ENCODE measurements around the gene ANKRD17.

ANKRD17 gene, protein sequence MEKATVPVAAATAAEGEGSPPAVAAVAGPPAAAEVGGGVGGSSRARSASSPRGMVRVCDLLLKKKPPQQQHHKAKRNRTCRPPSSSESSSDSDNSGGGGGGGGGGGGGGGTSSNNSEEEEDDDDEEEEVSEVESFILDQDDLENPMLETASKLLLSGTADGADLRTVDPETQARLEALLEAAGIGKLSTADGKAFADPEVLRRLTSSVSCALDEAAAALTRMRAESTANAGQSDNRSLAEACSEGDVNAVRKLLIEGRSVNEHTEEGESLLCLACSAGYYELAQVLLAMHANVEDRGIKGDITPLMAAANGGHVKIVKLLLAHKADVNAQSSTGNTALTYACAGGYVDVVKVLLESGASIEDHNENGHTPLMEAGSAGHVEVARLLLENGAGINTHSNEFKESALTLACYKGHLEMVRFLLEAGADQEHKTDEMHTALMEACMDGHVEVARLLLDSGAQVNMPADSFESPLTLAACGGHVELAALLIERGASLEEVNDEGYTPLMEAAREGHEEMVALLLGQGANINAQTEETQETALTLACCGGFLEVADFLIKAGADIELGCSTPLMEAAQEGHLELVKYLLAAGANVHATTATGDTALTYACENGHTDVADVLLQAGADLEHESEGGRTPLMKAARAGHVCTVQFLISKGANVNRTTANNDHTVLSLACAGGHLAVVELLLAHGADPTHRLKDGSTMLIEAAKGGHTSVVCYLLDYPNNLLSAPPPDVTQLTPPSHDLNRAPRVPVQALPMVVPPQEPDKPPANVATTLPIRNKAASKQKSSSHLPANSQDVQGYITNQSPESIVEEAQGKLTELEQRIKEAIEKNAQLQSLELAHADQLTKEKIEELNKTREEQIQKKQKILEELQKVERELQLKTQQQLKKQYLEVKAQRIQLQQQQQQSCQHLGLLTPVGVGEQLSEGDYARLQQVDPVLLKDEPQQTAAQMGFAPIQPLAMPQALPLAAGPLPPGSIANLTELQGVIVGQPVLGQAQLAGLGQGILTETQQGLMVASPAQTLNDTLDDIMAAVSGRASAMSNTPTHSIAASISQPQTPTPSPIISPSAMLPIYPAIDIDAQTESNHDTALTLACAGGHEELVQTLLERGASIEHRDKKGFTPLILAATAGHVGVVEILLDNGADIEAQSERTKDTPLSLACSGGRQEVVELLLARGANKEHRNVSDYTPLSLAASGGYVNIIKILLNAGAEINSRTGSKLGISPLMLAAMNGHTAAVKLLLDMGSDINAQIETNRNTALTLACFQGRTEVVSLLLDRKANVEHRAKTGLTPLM (N-terminal part only)

DNA sequence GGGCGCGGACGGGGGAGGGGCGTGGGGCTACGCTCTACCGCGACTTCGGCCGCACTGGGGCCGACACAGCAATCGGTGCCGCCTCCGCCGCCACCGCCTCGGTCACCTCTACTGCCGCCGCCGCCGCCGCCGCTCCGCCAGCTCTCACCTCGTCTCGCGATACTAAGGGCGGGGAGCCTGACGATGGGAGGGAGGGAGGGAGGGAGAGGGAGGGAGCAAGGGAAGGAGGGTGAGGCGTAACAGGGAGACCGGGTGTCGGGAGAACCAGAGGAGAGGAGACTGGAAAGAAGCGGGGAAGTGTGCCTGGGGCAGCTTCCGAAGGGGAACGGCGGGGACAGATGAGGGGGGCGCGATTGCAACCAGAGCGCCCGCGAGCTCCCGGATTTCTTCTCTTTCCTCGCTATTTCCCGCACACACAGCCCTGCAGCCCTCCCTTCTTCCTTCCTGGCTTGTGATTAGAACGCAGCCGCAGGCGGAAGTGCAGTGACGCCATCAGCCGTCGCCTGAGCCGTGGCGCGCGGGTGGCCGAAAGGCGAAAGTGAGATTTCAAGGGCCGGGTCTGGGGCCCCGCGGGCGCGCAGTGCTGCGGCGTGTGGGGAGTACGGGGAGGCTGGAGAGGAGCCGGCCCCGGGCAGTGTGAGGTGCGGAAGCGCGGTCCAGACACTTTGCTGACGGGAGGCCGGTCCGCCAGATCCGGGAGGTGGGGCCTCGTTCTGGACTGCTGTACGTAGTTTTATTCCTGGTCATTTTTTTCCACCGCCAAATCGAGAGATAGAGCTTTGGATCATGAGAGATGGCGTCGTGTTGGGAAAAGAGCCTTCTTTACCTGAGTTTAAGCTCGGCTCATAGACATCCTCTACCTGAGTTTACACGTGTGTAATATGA is at the start of gene ANKRD17:
Gene ANKRD17 (minus strand): TSS at position 113 of the 885 bp plus-strand sequence. CDS start 130 bp downstream, outside the sequence.
- Histone ChIP-seq H3K9me3 (ENCODE audit: control insufficient read depth, insufficient read depth, low read length) (no peaks in the 10 kb centered on the region), H3K27ac (ENCODE audit: low read depth, low read length) (peak within 1 kb of the TSS; percentile 83), H3K27me3 (ENCODE audit: control insufficient read depth, low read length) (no peaks in the 10 kb centered on the region), H4K20me1 (ENCODE audit: control insufficient read depth, insufficient read depth, low read depth, low read length) (peaks cover 13% of the 10 kb centered on the region; the same call in 1 of the 2 replicates), H3K4me1 (ENCODE audit: control insufficient read depth, low read length) (peaks cover 43% of the 10 kb centered on the region), H3F3A (ENCODE audit: control insufficient read depth, insufficient read depth) (0 out of 2 replicates have a peak, but pooled peaks cover 4% of the 10 kb centered on the region), H3K79me2 (ENCODE audit: control insufficient read depth, low read length) (peaks cover 79% of the 10 kb centered on the region), H3K4me3 (ENCODE audit: low read length) (peak within 1 kb of the TSS; percentile 91), H3K36me3 (ENCODE audit: control insufficient read depth, low read length) (peaks cover 56% of the 10 kb centered on the region), H3K9me2 (replicated peaks; ENCODE audit: control insufficient read depth, low read length) (no peaks in the 10 kb centered on the region), H3K4me2 (ENCODE audit: low read length) (peak within 1 kb of the TSS; percentile 73)
- TF ChIP-seq, protein P1, sequence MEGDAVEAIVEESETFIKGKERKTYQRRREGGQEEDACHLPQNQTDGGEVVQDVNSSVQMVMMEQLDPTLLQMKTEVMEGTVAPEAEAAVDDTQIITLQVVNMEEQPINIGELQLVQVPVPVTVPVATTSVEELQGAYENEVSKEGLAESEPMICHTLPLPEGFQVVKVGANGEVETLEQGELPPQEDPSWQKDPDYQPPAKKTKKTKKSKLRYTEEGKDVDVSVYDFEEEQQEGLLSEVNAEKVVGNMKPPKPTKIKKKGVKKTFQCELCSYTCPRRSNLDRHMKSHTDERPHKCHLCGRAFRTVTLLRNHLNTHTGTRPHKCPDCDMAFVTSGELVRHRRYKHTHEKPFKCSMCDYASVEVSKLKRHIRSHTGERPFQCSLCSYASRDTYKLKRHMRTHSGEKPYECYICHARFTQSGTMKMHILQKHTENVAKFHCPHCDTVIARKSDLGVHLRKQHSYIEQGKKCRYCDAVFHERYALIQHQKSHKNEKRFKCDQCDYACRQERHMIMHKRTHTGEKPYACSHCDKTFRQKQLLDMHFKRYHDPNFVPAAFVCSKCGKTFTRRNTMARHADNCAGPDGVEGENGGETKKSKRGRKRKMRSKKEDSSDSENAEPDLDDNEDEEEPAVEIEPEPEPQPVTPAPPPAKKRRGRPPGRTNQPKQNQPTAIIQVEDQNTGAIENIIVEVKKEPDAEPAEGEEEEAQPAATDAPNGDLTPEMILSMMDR (IDR thresholded peaks at IDR 0.05; ENCODE audit: low read depth, low read length, poor library complexity, severe bottlenecking), result no peak
- no peak for TF ChIP-seq EZH2phosphoT487 (IDR thresholded peaks at IDR 0.05; ENCODE audit: borderline replicate concordance, low read length)

DNA sequence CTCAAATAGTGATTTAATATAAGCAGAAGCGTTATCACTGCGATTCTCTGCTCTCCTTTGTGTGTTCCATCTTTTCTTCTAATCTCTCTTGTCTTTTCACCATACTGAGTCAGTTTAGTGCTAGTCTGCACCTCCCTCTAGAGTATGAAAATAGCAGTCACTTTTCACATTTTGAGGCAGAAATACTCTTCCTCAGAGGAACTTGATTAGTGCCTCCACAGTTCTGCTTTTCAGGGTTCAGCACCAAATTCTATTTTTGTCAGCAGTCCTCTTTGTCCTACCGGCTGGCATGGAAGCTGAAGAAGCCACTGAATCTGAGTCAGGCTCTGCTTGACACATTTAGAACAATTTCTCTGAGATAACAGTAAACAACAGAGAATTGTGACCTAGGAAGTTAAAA is 49.7 kb upstream of the ANKRD17 start:
- Histone ChIP-seq H3K27ac (ENCODE audit: low read depth, low read length) (no peak overlapping the region), H3K9me2 (replicated peaks; ENCODE audit: control insufficient read depth, low read length) (no peaks in the 10 kb centered on the region), H3K4me2 (ENCODE audit: low read length) (no peak overlapping the region)

More for the DNA sequence above, 49.7 kb upstream of the ANKRD17 start:
- Histone ChIP-seq H3K79me2 (ENCODE audit: control insufficient read depth, low read length) (no peaks in the 10 kb centered on the region), H3F3A (ENCODE audit: control insufficient read depth, insufficient read depth) (0 out of 2 replicates have a peak, but pooled peaks cover 3% of the 10 kb centered on the region), H3K27me3 (ENCODE audit: control insufficient read depth, low read length) (no peaks in the 10 kb centered on the region), H3K9me3 (ENCODE audit: control insufficient read depth, insufficient read depth, low read length) (no peaks in the 10 kb centered on the region), H3K4me1 (ENCODE audit: control insufficient read depth, low read length) (peaks cover 18% of the 10 kb centered on the region), H3K36me3 (ENCODE audit: control insufficient read depth, low read length) (no peaks in the 10 kb centered on the region), H4K20me1 (ENCODE audit: control insufficient read depth, insufficient read depth, low read depth, low read length) (no peaks in the 10 kb centered on the region), H3K4me3 (ENCODE audit: low read length) (no peak overlapping the region)
- TF ChIP-seq EZH2phosphoT487 (IDR thresholded peaks at IDR 0.05; ENCODE audit: borderline replicate concordance, low read length), result no peak
- TF ChIP-seq, protein P1 (IDR thresholded peaks at IDR 0.05; ENCODE audit: low read depth, low read length, poor library complexity, severe bottlenecking), result peak; percentile 43

Data from DOHH2 (cell line).